Measurements from ENCODE around the gene SETD2. TPM values are rescaled to one million over a fixed set of nuclear protein-coding genes. Genes with fewer than 3 reads are reported as not detected.

The SETD2 gene
- polyA plus RNA-seq, 3 donors, result 3.1 to 22.4 (median 7.5) TPM

GRCh38 chr3:47149339-47149933, 14.5 kb downstream of the SETD2 start:
- H3K4me2 ChIP-seq (replicated peaks; ENCODE audit: extremely low read depth, low read length, poor library complexity, severe bottlenecking), result no peak overlapping the region
- H3K4me3 Mint-ChIP-seq, result no peak overlapping the region
- no peak for TF ChIP-seq CTCF (IDR thresholded peaks at IDR 0.05)
- H2AFZ ChIP-seq (ENCODE audit: insufficient read depth, low read depth, low read length, poor library complexity, severe bottlenecking), result no peak overlapping the region
- peaks cover 100% of the 10 kb centered on the region for H4K20me1 ChIP-seq (ENCODE audit: insufficient read depth, low read length)
- no peaks in the 10 kb centered on the region for H3K27me3 Mint-ChIP-seq (ENCODE audit: low read depth in 3 of 3)
- DNase-seq, result no peak
- no peaks in the 10 kb centered on the region for H3K27me3 ChIP-seq (ENCODE audit: control insufficient read depth in 2 of 2, insufficient read depth in 2 of 2, low read length in 2 of 2)
- no peak overlapping the region for H3K9ac ChIP-seq (ENCODE audit: insufficient read depth, low read length, poor library complexity, severe bottlenecking)
- no peaks in the 10 kb centered on the region for H3K9me3 ChIP-seq (replicated peaks in 1 of 2; ENCODE audit: control insufficient read depth in 1 of 2, insufficient read depth in 1 of 2, low read length in 2 of 2)
- H3K27ac Mint-ChIP-seq, result peak overlapping the region in 2 of 7 donors; percentile 16 to 21
- H3K4me3 ChIP-seq (replicated peaks in 1 of 3; ENCODE audit: low read depth in 2 of 3, low read length in 3 of 3), result no peak overlapping the region
- H3K4me1 ChIP-seq (ENCODE audit: control insufficient read depth in 1 of 2, insufficient read depth in 2 of 2, low read length in 2 of 2), result no peaks in the 10 kb centered on the region
- H3K4me1 Mint-ChIP-seq, result peaks cover 25% of the 10 kb centered on the region
- peaks cover 100% of the 10 kb centered on the region for H3K79me2 ChIP-seq (ENCODE audit: insufficient read depth, low read length)
- peak overlapping the region in 1 of 2 donors; percentile 18 for H3K27ac ChIP-seq (ENCODE audit: low read depth in 1 of 2, low read length in 2 of 2)
- H3K36me3 Mint-ChIP-seq, result peaks cover 0 to 12% of the 10 kb centered on the region in 2 donors
- whole genome bisulfite sequencing (ENCODE audit: insufficient coverage), result no CpG with 5 or more reads among the region's 2 CpGs
- intact Hi-C loops (cut with micrococcal nuclease), result no loop called here
- no peaks in the 10 kb centered on the region for H3K36me3 ChIP-seq (replicated peaks in 1 of 2; ENCODE audit: control insufficient read depth in 1 of 2, insufficient read depth in 2 of 2, low read length in 2 of 2)
- H3K9me3 Mint-ChIP-seq, result no peaks in the 10 kb centered on the region

GRCh38 chr3:47145272-47145671, 18.6 kb downstream of the SETD2 start:
- Mint-ChIP-seq H3K27me3 (ENCODE audit: low read depth in 3 of 3) (no peaks in the 10 kb centered on the region), H3K27ac (peak overlapping the region in 3 of 7 donors; percentile 15 to 78 (median 42)), H3K4me3 (no peak overlapping the region), H3K9me3 (no peaks in the 10 kb centered on the region), H3K36me3 (peaks cover 0 to 9% of the 10 kb centered on the region in 2 donors), H3K4me1 (peaks cover 36% of the 10 kb centered on the region)
- intact Hi-C loops (cut with micrococcal nuclease), result no loop called here
- no peaks in the 10 kb centered on the region for H3K36me3 ChIP-seq (replicated peaks in 1 of 2; ENCODE audit: control insufficient read depth in 1 of 2, insufficient read depth in 2 of 2, low read length in 2 of 2)
- no peak overlapping the region for H3K27ac ChIP-seq (ENCODE audit: low read depth in 1 of 2, low read length in 2 of 2)
- no peak overlapping the region for H3K4me2 ChIP-seq (replicated peaks; ENCODE audit: extremely low read depth, low read length, poor library complexity, severe bottlenecking)
- H3K4me3 ChIP-seq (replicated peaks in 1 of 3; ENCODE audit: low read depth in 2 of 3, low read length in 3 of 3), result no peak overlapping the region
- peaks cover 100% of the 10 kb centered on the region for H3K79me2 ChIP-seq (ENCODE audit: insufficient read depth, low read length)
- no CpG with 5 or more reads among the region's 1 CpG for WGBS (ENCODE audit: insufficient coverage)
- peaks cover 6 to 26% of the 10 kb centered on the region in 2 donors for H3K4me1 ChIP-seq (ENCODE audit: control insufficient read depth in 1 of 2, insufficient read depth in 2 of 2, low read length in 2 of 2)
- H2AFZ ChIP-seq (ENCODE audit: insufficient read depth, low read depth, low read length, poor library complexity, severe bottlenecking), result no peak overlapping the region
- TF ChIP-seq CTCF (IDR thresholded peaks at IDR 0.05), result no peak
- peaks cover 100% of the 10 kb centered on the region for H4K20me1 ChIP-seq (ENCODE audit: insufficient read depth, low read length)
- DNase-seq, result no peak
- H3K9me3 ChIP-seq (replicated peaks in 1 of 2; ENCODE audit: control insufficient read depth in 1 of 2, insufficient read depth in 1 of 2, low read length in 2 of 2), result no peaks in the 10 kb centered on the region
- no peak overlapping the region for H3K9ac ChIP-seq (ENCODE audit: insufficient read depth, low read length, poor library complexity, severe bottlenecking)
- no peaks in the 10 kb centered on the region for H3K27me3 ChIP-seq (ENCODE audit: control insufficient read depth in 2 of 2, insufficient read depth in 2 of 2, low read length in 2 of 2)
